ENCODE data around the gene METAP1D. TPM values are rescaled to one million over a fixed set of nuclear protein-coding genes. Genes with fewer than 3 reads are reported as not detected.

Gene METAP1D
- total and polyA plus RNA-seq, 2 of the 4 experiments (the other 2 are of a cell fraction): 3.4 to 5.5 TPM

GRCh38 chr2:172050479-172051125, 50.8 kb downstream of the METAP1D start:
- Histone ChIP-seq H4K91ac (ENCODE audit: insufficient read depth, low read depth, low read length) (no peak overlapping the region), H2BK120ac (ENCODE audit: low read depth, low read length) (no peak overlapping the region), H3K4me1 (ENCODE audit: control insufficient read depth, insufficient read depth, low read length) (peaks cover 5% of the 10 kb centered on the region), H2AK5ac (ENCODE audit: low read depth, low read length) (no peak overlapping the region), H4K5ac (ENCODE audit: low read depth, low read length) (no peak overlapping the region), H3K56ac (ENCODE audit: extremely low read depth, insufficient read depth, low read length) (no peak overlapping the region), H3K9me1 (ENCODE audit: insufficient read depth, low read length) (0 out of 2 replicates have a peak, but pooled peaks cover 4% of the 10 kb centered on the region), H3K4me3 (ENCODE audit: insufficient read depth, low read depth, low read length) (no peak overlapping the region), H3K9ac (ENCODE audit: low read depth, low read length) (no peak overlapping the region), H3K27ac (ENCODE audit: insufficient read depth, low read length) (no peak overlapping the region), H3K79me1 (ENCODE audit: low read depth in 1 of 2, low read length in 2 of 2) (no peaks in the 10 kb centered on the region), H3K23ac (ENCODE audit: low read depth, low read length) (no peak overlapping the region), H2BK20ac (ENCODE audit: low read depth, low read length) (no peak overlapping the region), H3K14ac (replicated peaks; ENCODE audit: low read depth, low read length) (no peak overlapping the region), H2AK9ac (replicated peaks; ENCODE audit: low read depth, low read length, poor library complexity) (no peak overlapping the region), H2BK5ac (ENCODE audit: low read depth, low read length, poor library complexity, severe bottlenecking) (no peak overlapping the region), H3K27me3 (ENCODE audit: control insufficient read depth, insufficient read depth, low read length) (no peaks in the 10 kb centered on the region), H3K4me2 (ENCODE audit: low read depth, low read length) (no peak overlapping the region), H3K9me3 (ENCODE audit: control insufficient read depth, insufficient read depth, low read length) (no peaks in the 10 kb centered on the region), H2AFZ (replicated peaks; ENCODE audit: low read length, poor library complexity) (no peak overlapping the region), H3K18ac (ENCODE audit: low read depth, low read length) (no peak overlapping the region), H4K8ac (ENCODE audit: low read depth in 2 of 2, low read length in 2 of 2) (no peak overlapping the region), H2BK15ac (ENCODE audit: low read depth, low read length) (no peak overlapping the region), H3K36me3 (ENCODE audit: control insufficient read depth, insufficient read depth, low read length) (no peaks in the 10 kb centered on the region), H3K4ac (ENCODE audit: low read depth, low read length) (no peak overlapping the region), H4K20me1 (ENCODE audit: insufficient read depth, low read length) (no peaks in the 10 kb centered on the region)
- intact Hi-C loops (cut with micrococcal nuclease) (no loop called here), dilution Hi-C loops (cut with HindIII; ENCODE audit: low sequenced_read_pairs, unreplicated experiment) (no loop called here), in situ Hi-C loops (cut with MboI; ENCODE audit: low sequenced_read_pairs) (no loop called here)
- ATAC-seq (ENCODE audit: low read depth): no peak
- POLR2A ChIA-PET (ENCODE audit: unreplicated experiment): no interaction called here
- WGBS, 2 experiments (ENCODE audit: extremely low coverage in 2 of 2, insufficient read length in 1 of 2): no CpG with 5 or more reads among the region's 1 CpG
- no TSS peak for BruUV-seq (replicated peaks)
- TF ChIP-seq USF2 (IDR thresholded peaks at IDR 0.05; ENCODE audit: low read depth, low read length) (no peak), CEBPB (IDR thresholded peaks at IDR 0.05; ENCODE audit: low read depth, low read length) (no peak), CTCF (conservative IDR thresholded peaks at IDR 0.05; ENCODE audit: low read depth, low read length) (no peak), POLR2A (IDR thresholded peaks at IDR 0.05; ENCODE audit: low read depth, low read length) (no peak), NFE2L2 (IDR thresholded peaks at IDR 0.05; ENCODE audit: low read depth, low read length) (no peak), BHLHE40 (IDR thresholded peaks at IDR 0.05; ENCODE audit: low read depth, low read length) (no peak), MAZ (IDR thresholded peaks at IDR 0.05; ENCODE audit: borderline replicate concordance, low read depth, low read length) (no peak), CHD1 (IDR thresholded peaks at IDR 0.05; ENCODE audit: low read depth, low read length) (no peak), RFX5 (IDR thresholded peaks at IDR 0.05; ENCODE audit: low read depth, low read length) (no peak), FOS (IDR thresholded peaks at IDR 0.05; ENCODE audit: low read depth, low read length) (no peak), MAFK (IDR thresholded peaks at IDR 0.05; ENCODE audit: low read depth, low read length) (no peak), RCOR1 (IDR thresholded peaks at IDR 0.05; ENCODE audit: insufficient replicate concordance, low read length) (no peak), ELK1 (IDR thresholded peaks at IDR 0.05; ENCODE audit: borderline replicate concordance, low read depth, low read length) (no peak), RAD21 (IDR thresholded peaks at IDR 0.05; ENCODE audit: low read length) (no peak), MXI1 (IDR thresholded peaks at IDR 0.05; ENCODE audit: borderline replicate concordance, low read depth, low read length) (no peak), SMC3 (IDR thresholded peaks at IDR 0.05; ENCODE audit: low read depth, low read length) (no peak)
- CTCF ChIA-PET: no interaction called here
- DNase-seq: no peak
